Ascending aorta (tissue), 2 donors: ENCODE results near the gene CYP3A4. TPM values are rescaled to one million over a fixed set of nuclear protein-coding genes. Genes with fewer than 3 reads are reported as not detected.
"Not testable (repeated sequence)": the region's sequence is repeated elsewhere in the genome, so short reads cannot be mapped to it uniquely, and the experiment has no call there.

Source experiments
- DNase-seq, 2 donors: peaks; one replicate each; pipeline ENCODE4 v3.0.0-alpha.2; 2019; ENCODE audit warnings: low spot score in 2 of 2
- H3K27ac ChIP-seq, 2 donors: fragments of 200-600 bp; sonication (generic); one replicate each; pipeline ENCODE4 v1.5.1; 2016 to 2017; ENCODE audit warnings: mild to moderate bottlenecking in 1 of 2
- H3K27me3 ChIP-seq: fragments of 200-600 bp; sonication (generic); one replicate; pipeline ENCODE4 v1.5.1; 2017
- H3K36me3 ChIP-seq, 2 donors: fragments of 200-600 bp; sonication (generic); one replicate each; pipeline ENCODE4 v1.5.1; 2016
- H3K4me1 ChIP-seq, 2 donors: fragments of 200-600 bp; sonication (generic); one replicate each; pipeline ENCODE4 v1.5.1; 2016 to 2017; ENCODE audit warnings: mild to moderate bottlenecking in 1 of 2
- H3K4me3 ChIP-seq, 2 donors: fragments of 200-600 bp; sonication (generic); one replicate each; pipeline ENCODE4 v1.5.1; 2016 to 2017; ENCODE audit warnings: mild to moderate bottlenecking in 1 of 2
- H3K9me3 ChIP-seq, 2 donors: fragments of 200-600 bp; sonication (generic); one replicate each; pipeline ENCODE4 v1.5.1; 2016
- intact Hi-C: fragments of 100-400 bp; cut with DNase I; formaldehyde crosslinking; loops from one replicate; pipeline ENCODE4 v1.15.1; 2023
- total RNA-seq: library from RNA; depleted of rRNA; stranded (reverse); fragments of >200 nt; gene quantifications from one replicate; pipeline ENCODE4 v1.1.0, GENCODE V29; 2016
- TF ChIP-seq, protein P1 (sequence below), 3 experiments: fragments of 200-600 bp in 2 of 3; fragments of 450-650 bp in 1 of 3; sonication (generic) in 2 of 3; IDR thresholded peaks; one replicate each; pipeline ENCODE4 v1.5.1; 2016 to 2019; ENCODE audit warnings: antibody characterized with exemption in 3 of 3, mild to moderate bottlenecking in 1 of 3, moderate library complexity in 1 of 3

The CYP3A4 gene
- total RNA-seq, 1 donor from 2014 or later = not detected

GRCh38 chr7:99820408-99821027 is 36.5 kb upstream of the CYP3A4 start:
- H3K9me3 ChIP-seq = no peaks in the 10 kb centered on the region
- H3K36me3 ChIP-seq = no peaks in the 10 kb centered on the region
- H3K4me3 ChIP-seq = no peak overlapping the region
- H3K27me3 ChIP-seq = no peaks in the 10 kb centered on the region
- intact Hi-C loops = no loop called here
- no peak for DNase-seq
- no peaks in the 10 kb centered on the region for H3K4me1 ChIP-seq
- TF ChIP-seq, protein P1, sequence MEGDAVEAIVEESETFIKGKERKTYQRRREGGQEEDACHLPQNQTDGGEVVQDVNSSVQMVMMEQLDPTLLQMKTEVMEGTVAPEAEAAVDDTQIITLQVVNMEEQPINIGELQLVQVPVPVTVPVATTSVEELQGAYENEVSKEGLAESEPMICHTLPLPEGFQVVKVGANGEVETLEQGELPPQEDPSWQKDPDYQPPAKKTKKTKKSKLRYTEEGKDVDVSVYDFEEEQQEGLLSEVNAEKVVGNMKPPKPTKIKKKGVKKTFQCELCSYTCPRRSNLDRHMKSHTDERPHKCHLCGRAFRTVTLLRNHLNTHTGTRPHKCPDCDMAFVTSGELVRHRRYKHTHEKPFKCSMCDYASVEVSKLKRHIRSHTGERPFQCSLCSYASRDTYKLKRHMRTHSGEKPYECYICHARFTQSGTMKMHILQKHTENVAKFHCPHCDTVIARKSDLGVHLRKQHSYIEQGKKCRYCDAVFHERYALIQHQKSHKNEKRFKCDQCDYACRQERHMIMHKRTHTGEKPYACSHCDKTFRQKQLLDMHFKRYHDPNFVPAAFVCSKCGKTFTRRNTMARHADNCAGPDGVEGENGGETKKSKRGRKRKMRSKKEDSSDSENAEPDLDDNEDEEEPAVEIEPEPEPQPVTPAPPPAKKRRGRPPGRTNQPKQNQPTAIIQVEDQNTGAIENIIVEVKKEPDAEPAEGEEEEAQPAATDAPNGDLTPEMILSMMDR (IDR thresholded peaks at IDR 0.05) = no peak
- no peak overlapping the region for H3K27ac ChIP-seq

DNA sequence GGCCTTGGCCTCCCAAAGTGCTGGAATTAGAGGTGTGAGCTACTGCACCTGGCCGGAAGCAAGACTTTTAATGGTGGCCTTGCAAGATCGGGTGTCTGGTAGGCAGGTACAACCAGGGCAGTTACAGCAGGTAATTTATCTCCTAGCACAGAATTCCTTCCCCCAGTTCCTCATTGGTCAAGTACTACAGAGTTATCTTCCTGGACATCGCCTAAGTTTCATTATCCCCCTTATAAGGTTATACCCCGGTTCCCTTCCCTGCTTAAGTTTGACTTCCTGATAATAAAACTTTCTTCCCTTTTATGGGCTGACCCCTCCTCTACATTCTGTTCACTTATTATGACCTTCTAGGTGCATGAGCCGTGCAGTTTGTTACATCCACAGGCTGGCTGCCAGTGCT is 24.8 kb upstream of the CYP3A4 start:
- no peak for DNase-seq
- Histone ChIP-seq H3K27ac (no peak overlapping the region), H3K27me3 (no peaks in the 10 kb centered on the region), H3K4me1 (no peaks in the 10 kb centered on the region), H3K36me3 (no peaks in the 10 kb centered on the region), H3K9me3 (peaks cover 0 to 7% of the 10 kb centered on the region in 2 donors), H3K4me3 (no peak overlapping the region)
- intact Hi-C loops = no loop called here
- TF ChIP-seq, protein P1 (IDR thresholded peaks at IDR 0.05) = no peak

DNA sequence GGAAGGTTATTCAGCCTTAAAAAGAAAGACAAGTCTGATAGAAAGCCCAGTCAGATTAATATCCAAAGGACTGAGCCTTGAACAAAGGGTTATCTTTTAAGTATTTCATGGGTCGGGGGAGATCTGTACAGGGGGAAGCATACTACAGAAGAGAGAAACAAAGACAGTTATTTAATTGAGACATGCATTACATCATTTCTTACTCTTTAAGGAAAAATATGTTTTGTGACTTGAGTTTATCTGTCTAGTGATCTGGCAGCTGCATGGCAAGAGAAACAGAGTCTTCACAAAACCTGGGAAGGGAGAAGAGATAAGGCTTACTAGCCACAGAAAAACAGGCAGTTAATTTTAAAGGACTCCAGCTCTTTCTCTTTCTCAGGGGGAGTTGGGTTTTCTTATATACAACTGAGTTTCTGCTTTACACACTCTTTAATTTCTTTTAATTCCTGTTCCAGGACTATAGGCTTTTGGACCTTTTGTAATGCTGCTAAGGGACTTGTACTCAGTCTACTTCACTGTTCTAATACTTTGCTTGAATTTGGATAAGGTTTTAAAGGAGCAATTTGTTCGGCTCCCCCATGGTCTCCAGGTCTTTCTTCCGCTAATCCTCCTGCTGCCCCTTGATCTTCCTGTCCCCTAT is 23.0 kb upstream of the CYP3A4 start:
- Histone ChIP-seq H3K4me3 (no peak overlapping the region), H3K27ac (no peak overlapping the region), H3K4me1 (no peaks in the 10 kb centered on the region), H3K36me3 (no peaks in the 10 kb centered on the region), H3K27me3 (no peaks in the 10 kb centered on the region), H3K9me3 (peaks cover 0 to 14% of the 10 kb centered on the region in 2 donors)
- intact Hi-C loops = no loop called here
- TF ChIP-seq, protein P1 (IDR thresholded peaks at IDR 0.05) = no peak
- DNase-seq = no peak

- DNase-seq = no peak
- Histone ChIP-seq H3K27ac (no peak overlapping the region), H3K4me3 (no peak overlapping the region), H3K36me3 (no peaks in the 10 kb centered on the region), H3K27me3 (no peaks in the 10 kb centered on the region), H3K9me3 (peaks cover 0 to 14% of the 10 kb centered on the region in 2 donors), H3K4me1 (no peaks in the 10 kb centered on the region)
- intact Hi-C loops = no loop called here
- TF ChIP-seq, protein P1 (IDR thresholded peaks at IDR 0.05) = no peak
Observed at GRCh38 chr7:99805641-99806040, 21.7 kb upstream of the CYP3A4 start.

GRCh38 chr7:99803118-99803517 is 19.1 kb upstream of the CYP3A4 start:
- H3K4me1 ChIP-seq, intact Hi-C loops: not testable (repeated sequence)
- H3K9me3 ChIP-seq = peaks cover 0 to 14% of the 10 kb centered on the region in 2 donors

DNA sequence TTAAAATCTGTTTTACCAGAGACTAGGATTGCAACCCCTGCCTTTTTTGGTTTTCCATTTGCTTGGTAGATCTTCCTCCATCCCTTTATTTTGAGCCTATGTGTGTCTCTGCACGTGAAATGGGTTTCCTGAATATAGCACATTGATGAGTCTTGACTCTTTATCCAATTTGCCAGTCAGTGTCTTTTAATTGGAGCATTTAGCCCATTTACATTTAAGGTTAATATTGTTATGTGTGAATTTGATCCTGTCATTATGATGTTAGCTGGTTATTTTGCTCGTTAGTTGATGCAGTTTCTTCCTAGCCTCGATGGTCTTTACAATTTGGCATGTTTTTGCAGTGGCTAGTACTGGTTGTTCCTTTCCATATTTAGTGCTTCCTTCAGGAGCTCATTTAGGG is 17.4 kb upstream of the CYP3A4 start:
- H3K36me3 ChIP-seq, intact Hi-C loops, DNase-seq, H3K27ac ChIP-seq, H3K4me3 ChIP-seq, H3K4me1 ChIP-seq, H3K27me3 ChIP-seq: not testable (repeated sequence)
- H3K9me3 ChIP-seq = peaks cover 0 to 14% of the 10 kb centered on the region in 2 donors

More at GRCh38 chr7:99803118-99803517, 19.1 kb upstream of the CYP3A4 start:
- DNase-seq, H3K4me3 ChIP-seq, H3K27me3 ChIP-seq, H3K36me3 ChIP-seq, H3K27ac ChIP-seq: not testable (repeated sequence)
